Neuronal stem cell (in vitro differentiated cells): Measurements from ENCODE around the gene MORF4L2.

Experiments
- DNase-seq: peaks from one replicate; pipeline ENCODE4 v3.0.0-alpha.2; 2013; ENCODE audit warnings: low spot score
- H2AFZ ChIP-seq: one replicate; pipeline ENCODE4 v1.6.1; 2013; ENCODE audit warnings: mild to moderate bottlenecking, low read length, inconsistent platforms
- H2AK5ac ChIP-seq: 2 replicates; pipeline ENCODE4 v1.6.1; 2013; ENCODE audit warnings: low read depth, mild to moderate bottlenecking, inconsistent platforms, low read length, moderate library complexity, mixed read lengths
- H2BK120ac ChIP-seq: 2 replicates; pipeline ENCODE4 v1.6.1; 2013; ENCODE audit warnings: low read depth, mild to moderate bottlenecking, inconsistent platforms, low read length, moderate library complexity, mixed read lengths
- H2BK12ac ChIP-seq: one replicate; pipeline ENCODE4 v1.6.1; 2013; ENCODE audit warnings: low read length, inconsistent platforms
- H2BK15ac ChIP-seq: 2 replicates; pipeline ENCODE4 v1.6.1; 2013; ENCODE audit warnings: mild to moderate bottlenecking, low read length, inconsistent platforms, mixed read lengths
- H2BK5ac ChIP-seq: one replicate; pipeline ENCODE4 v1.6.1; 2013; ENCODE audit warnings: inconsistent platforms, mild to moderate bottlenecking, low read length, moderate library complexity
- H3K14ac ChIP-seq: one replicate; pipeline ENCODE4 v1.6.1; 2013; ENCODE audit warnings: low read length, inconsistent platforms
- H3K18ac ChIP-seq: 2 replicates; pipeline ENCODE4 v1.6.1; 2013; ENCODE audit warnings: low read length, inconsistent platforms
- H3K23ac ChIP-seq: 2 replicates; pipeline ENCODE4 v1.6.1; 2013; ENCODE audit warnings: low read depth, mild to moderate bottlenecking, mixed read lengths, low read length, inconsistent platforms; ENCODE audit not compliant: poor library complexity
- H3K27ac ChIP-seq: replicated peaks from 3 replicates; pipeline ENCODE4 v1.5.1; 2013; ENCODE audit warnings: low read length, inconsistent platforms
- H3K27me3 ChIP-seq, 3 experiments: 2 replicates each; pipeline ENCODE4 v1.6.1; 2013; ENCODE audit warnings: low read length in 3 of 3, mild to moderate bottlenecking in 2 of 3, inconsistent platforms in 1 of 3, low read depth in 1 of 3, mixed read lengths in 1 of 3, moderate library complexity in 1 of 3; ENCODE audit not compliant: control insufficient read depth in 3 of 3, insufficient read depth in 3 of 3
- H3K36me3 ChIP-seq, 2 donors: replicated peaks in 1 of 2; 2 replicates each; pipeline ENCODE4 v1.6.1; 2013; ENCODE audit warnings: low read length in 2 of 2; ENCODE audit not compliant: control insufficient read depth in 2 of 2, insufficient read depth in 2 of 2
- H3K4ac ChIP-seq: 2 replicates; pipeline ENCODE4 v1.6.1; 2013; ENCODE audit warnings: inconsistent platforms, mild to moderate bottlenecking, low read length, moderate library complexity
- H3K4me1 ChIP-seq, 2 donors: 1 replicate in 1 of 2; 2 replicates in 1 of 2; pipeline ENCODE4 v1.6.1; 2013; ENCODE audit warnings: low read length in 2 of 2, low read depth in 1 of 2; ENCODE audit not compliant: control insufficient read depth in 2 of 2, insufficient read depth in 1 of 2
- H3K4me2 ChIP-seq: one replicate; pipeline ENCODE4 v1.6.1; 2013; ENCODE audit warnings: mild to moderate bottlenecking, low read length, inconsistent platforms; ENCODE audit not compliant: insufficient read depth, poor library complexity, severe bottlenecking
- H3K4me3 ChIP-seq, 2 donors: 2 replicates each; pipeline ENCODE4 v1.5.1; 2013; ENCODE audit warnings: low read length in 2 of 2, mild to moderate bottlenecking in 2 of 2, inconsistent platforms in 1 of 2, moderate library complexity in 1 of 2
- H3K79me1 ChIP-seq: one replicate; pipeline ENCODE4 v1.6.1; 2013; ENCODE audit warnings: low read depth, mild to moderate bottlenecking, inconsistent platforms, low read length, moderate library complexity
- H3K9ac ChIP-seq: one replicate; pipeline ENCODE4 v1.6.1; 2013; ENCODE audit warnings: mild to moderate bottlenecking, low read depth, low read length, inconsistent platforms; ENCODE audit not compliant: poor library complexity
- H3K9me3 ChIP-seq, 2 donors: replicated peaks in 1 of 2; 2 replicates each; pipeline versions ENCODE3 to v1.6.1; 2013; ENCODE audit warnings: low read length in 2 of 2, mild to moderate bottlenecking in 2 of 2, inconsistent platforms in 1 of 2, low read depth in 1 of 2, mixed read lengths in 1 of 2, moderate library complexity in 1 of 2; ENCODE audit not compliant: control insufficient read depth in 2 of 2, insufficient read depth in 1 of 2
- H4K8ac ChIP-seq: one replicate; pipeline ENCODE4 v1.6.1; 2013; ENCODE audit warnings: low read depth, mild to moderate bottlenecking, inconsistent platforms, low read length, moderate library complexity
- H4K91ac ChIP-seq: one replicate; pipeline ENCODE4 v1.6.1; 2013; ENCODE audit warnings: low read length, low read depth, mild to moderate bottlenecking, inconsistent platforms; ENCODE audit not compliant: poor library complexity
- WGBS, 2 donors: extraction: QIAGEN DNeasy Blood & Tissue Kit; methylation state at CpG; one replicate each; pipeline ENCODE4 v1.1.7; 2013; ENCODE audit warnings: missing lambda C conversion rate in 2 of 2, mixed read lengths in 1 of 2; ENCODE audit not compliant: insufficient read length in 2 of 2, insufficient replicate concordance in 1 of 2; ENCODE audit errors: extremely low coverage in 2 of 2; 5-methylcytosine and 5-hydroxymethylcytosine counted together

The MORF4L2 gene

GRCh38 chrX:103651151-103651773 lies 35.2 kb downstream of the MORF4L2 start:
- H3K4me2 ChIP-seq = no peak overlapping the region

GRCh38 chrX:103647630-103648029 lies 38.9 kb downstream of the MORF4L2 start:
- H2AK5ac ChIP-seq = no peak overlapping the region
- no peak overlapping the region for H3K4me3 ChIP-seq
- no peak overlapping the region for H2BK12ac ChIP-seq
- H3K14ac ChIP-seq = no peak overlapping the region
- no CpG with 5 or more reads among the region's 1 CpG for WGBS, 2 donors
- no peak overlapping the region for H3K4me2 ChIP-seq
- H3K9me3 ChIP-seq = no peaks in the 10 kb centered on the region
- H2BK120ac ChIP-seq = no peak overlapping the region
- H3K9ac ChIP-seq = no peak overlapping the region
- no peak overlapping the region for H3K18ac ChIP-seq
- no peak overlapping the region for H2BK5ac ChIP-seq
- no peak overlapping the region for H3K4ac ChIP-seq
- peaks cover 0 to 2% (median 0%) of the 10 kb centered on the region in 3 experiments for H3K27me3 ChIP-seq
- no peaks in the 10 kb centered on the region for H3K36me3 ChIP-seq
- H4K8ac ChIP-seq = no peak overlapping the region
- no peaks in the 10 kb centered on the region for H3K4me1 ChIP-seq
- no peak for DNase-seq
- H2BK15ac ChIP-seq = no peak overlapping the region
- no peak overlapping the region for H3K27ac ChIP-seq
- H2AFZ ChIP-seq = no peak overlapping the region
- no peak overlapping the region for H4K91ac ChIP-seq
- H3K23ac ChIP-seq = no peak overlapping the region
- no peaks in the 10 kb centered on the region for H3K79me1 ChIP-seq

More at GRCh38 chrX:103651151-103651773, 35.2 kb downstream of the MORF4L2 start:
- no peak overlapping the region for H2BK120ac ChIP-seq
- H3K36me3 ChIP-seq = no peaks in the 10 kb centered on the region
- H4K91ac ChIP-seq = no peak overlapping the region
- no peak overlapping the region for H3K4ac ChIP-seq
- no peaks in the 10 kb centered on the region for H3K79me1 ChIP-seq
- H2BK12ac ChIP-seq = no peak overlapping the region
- no peak overlapping the region for H3K23ac ChIP-seq
- no CpG with 5 or more reads among the region's 2 CpGs for WGBS, 2 donors
- no peak overlapping the region for H2BK5ac ChIP-seq
- no peak for DNase-seq
- no peak overlapping the region for H2AK5ac ChIP-seq
- H3K14ac ChIP-seq = no peak overlapping the region
- no peak overlapping the region for H3K18ac ChIP-seq
- no peak overlapping the region for H3K4me3 ChIP-seq
- no peak overlapping the region for H3K27ac ChIP-seq
- no peaks in the 10 kb centered on the region for H3K27me3 ChIP-seq
- H4K8ac ChIP-seq = no peak overlapping the region
- H3K4me1 ChIP-seq = no peaks in the 10 kb centered on the region
- H3K9ac ChIP-seq = no peak overlapping the region
- H2BK15ac ChIP-seq = no peak overlapping the region
- no peaks in the 10 kb centered on the region for H3K9me3 ChIP-seq
- H2AFZ ChIP-seq = no peak overlapping the region

GRCh38 chrX:103644125-103644524 lies 42.4 kb downstream of the MORF4L2 start:
- H2BK15ac ChIP-seq = no peak overlapping the region
- H3K9ac ChIP-seq = no peak overlapping the region
- no peak overlapping the region for H3K18ac ChIP-seq
- no peak overlapping the region for H3K4me2 ChIP-seq
- H4K91ac ChIP-seq = no peak overlapping the region
- no peaks in the 10 kb centered on the region for H3K79me1 ChIP-seq
- no peak overlapping the region for H3K27ac ChIP-seq
- peaks cover 0 to 5% (median 0%) of the 10 kb centered on the region in 3 experiments for H3K27me3 ChIP-seq
- H2BK12ac ChIP-seq = no peak overlapping the region
- H3K23ac ChIP-seq = no peak overlapping the region
- H3K4me1 ChIP-seq = peaks cover 0 to 2% of the 10 kb centered on the region in 2 donors
- whole genome bisulfite sequencing, 2 donors = no CpG with 5 or more reads among the region's 1 CpG
- no peak overlapping the region for H2BK5ac ChIP-seq
- no peak overlapping the region for H3K4me3 ChIP-seq
- H2AFZ ChIP-seq = no peak overlapping the region
- H4K8ac ChIP-seq = no peak overlapping the region
- H3K36me3 ChIP-seq = no peaks in the 10 kb centered on the region
- H3K9me3 ChIP-seq = no peaks in the 10 kb centered on the region
- H3K14ac ChIP-seq = no peak overlapping the region
- H2AK5ac ChIP-seq = no peak overlapping the region
- no peak for DNase-seq
- H2BK120ac ChIP-seq = no peak overlapping the region
- no peak overlapping the region for H3K4ac ChIP-seq

GRCh38 chrX:103640401-103641155 lies 45.9 kb downstream of the MORF4L2 start:
- Histone ChIP-seq H3K9ac (no peak overlapping the region), H4K8ac (no peak overlapping the region), H3K18ac (no peak overlapping the region), H2BK5ac (no peak overlapping the region), H2BK12ac (no peak overlapping the region), H4K91ac (no peak overlapping the region), H3K27me3 (peaks cover 0 to 5% (median 0%) of the 10 kb centered on the region in 3 experiments), H2AFZ (peak overlapping the region; percentile 29), H3K4me1 (peaks cover 5 to 9% of the 10 kb centered on the region in 2 donors), H2BK15ac (no peak overlapping the region), H3K79me1 (no peaks in the 10 kb centered on the region), H2BK120ac (no peak overlapping the region), H3K14ac (no peak overlapping the region), H3K23ac (no peak overlapping the region), H3K4ac (no peak overlapping the region), H3K4me3 (no peak overlapping the region), H2AK5ac (no peak overlapping the region), H3K27ac (no peak overlapping the region), H3K9me3 (no peaks in the 10 kb centered on the region), H3K4me2 (no peak overlapping the region), H3K36me3 (no peaks in the 10 kb centered on the region)
- WGBS, 2 donors = no CpG with 5 or more reads among the region's 4 CpGs
- no peak for DNase-seq
